SK-N-SH treated with all-trans-retinoic acid at 6 μM for 48 hours (cell line): Measurements from ENCODE around the gene OCA2.

Source experiments
- ATAC-seq: fragments of 200-7000 bp; cut with Tn5 transposase; 3 replicates; pipeline ENCODE4 v1.9.1; 2020; ENCODE audit warnings: mild to moderate bottlenecking, moderate library complexity
- ARNTL ChIP-seq: fragments of 450-650 bp; formaldehyde crosslinking; IDR thresholded peaks from 2 replicates; pipeline ENCODE4 v1.5.0; 2020; ENCODE audit warnings: low read depth, mild to moderate bottlenecking, moderate library complexity, borderline replicate concordance
- BACH2 ChIP-seq: fragments of 250-450 bp; sonication (Bioruptor Pico); IDR thresholded peaks from 2 replicates; pipeline ENCODE4 v1.9.0; 2021; ENCODE audit warnings: mild to moderate bottlenecking, borderline replicate concordance
- CSDC2 ChIP-seq: fragments of 250-450 bp; sonication (Bioruptor Pico); IDR thresholded peaks from 2 replicates; pipeline ENCODE4 v1.5.0; 2020; ENCODE audit warnings: mild to moderate bottlenecking, moderate library complexity
- ESRRG ChIP-seq: fragments of 250-450 bp; sonication (Bioruptor Pico); IDR thresholded peaks from 2 replicates; pipeline ENCODE4 v1.6.1; 2021; ENCODE audit warnings: mild to moderate bottlenecking
- GLIS3 ChIP-seq: fragments of 250-450 bp; sonication (Bioruptor Pico); IDR thresholded peaks from 2 replicates; pipeline ENCODE4 v1.5.0; 2020; ENCODE audit warnings: mild to moderate bottlenecking, moderate library complexity
- ISL1 ChIP-seq: fragments of 250-450 bp; sonication (Bioruptor Pico); IDR thresholded peaks from 2 replicates; pipeline ENCODE4 v2.1.2; 2022; ENCODE audit warnings: mild to moderate bottlenecking, moderate library complexity
- OSR1 ChIP-seq: fragments of 250-450 bp; sonication (Bioruptor Pico); IDR thresholded peaks from 2 replicates; pipeline ENCODE4 v1.8.0; 2022; ENCODE audit warnings: moderate library complexity, mild to moderate bottlenecking, inconsistent platforms
- PPARA ChIP-seq: fragments of 250-450 bp; sonication (Bioruptor Pico); IDR thresholded peaks from 2 replicates; pipeline ENCODE4 v1.5.0; 2020; ENCODE audit warnings: mild to moderate bottlenecking, borderline replicate concordance
- SNAI2 ChIP-seq: fragments of 250-450 bp; sonication (Bioruptor Pico); IDR thresholded peaks from 2 replicates; pipeline ENCODE4 v1.5.0; 2020; ENCODE audit warnings: mild to moderate bottlenecking, moderate library complexity
- TCF4 ChIP-seq: fragments of 250-450 bp; sonication (Bioruptor Pico); IDR thresholded peaks from 2 replicates; pipeline ENCODE4 v1.8.0; 2021; ENCODE audit warnings: mild to moderate bottlenecking, moderate library complexity, borderline replicate concordance
- TOX ChIP-seq: fragments of 250-450 bp; sonication (Bioruptor Pico); IDR thresholded peaks from 2 replicates; pipeline ENCODE4 v1.8.0; 2021; ENCODE audit warnings: mild to moderate bottlenecking, moderate library complexity, borderline replicate concordance
- ZC3H10 ChIP-seq: fragments of 250-450 bp; sonication (Bioruptor Pico); IDR thresholded peaks from 2 replicates; pipeline ENCODE4 v1.5.1; 2021; ENCODE audit warnings: mild to moderate bottlenecking, moderate library complexity
- ZFP3 ChIP-seq: fragments of 250-450 bp; sonication (Bioruptor Pico); IDR thresholded peaks from 2 replicates; pipeline ENCODE4 v1.5.0; 2020; ENCODE audit warnings: mild to moderate bottlenecking, moderate library complexity
- ZFP30 ChIP-seq: fragments of 450-650 bp; formaldehyde crosslinking; IDR thresholded peaks from 2 replicates; pipeline ENCODE4 v1.5.0; 2022; ENCODE audit warnings: mild to moderate bottlenecking, moderate library complexity
- ZNF565 ChIP-seq: fragments of 450-650 bp; formaldehyde crosslinking; conservative IDR thresholded peaks from 2 replicates; pipeline ENCODE4 v1.5.0; 2020; ENCODE audit warnings: low read depth, mild to moderate bottlenecking, moderate library complexity
- ZNF70 ChIP-seq: fragments of 450-650 bp; formaldehyde crosslinking; IDR thresholded peaks from 2 replicates; pipeline ENCODE4 v1.5.0; 2020; ENCODE audit warnings: mild to moderate bottlenecking, moderate library complexity
- ZNF8 ChIP-seq: fragments of 450-650 bp; formaldehyde crosslinking; IDR thresholded peaks from 2 replicates; pipeline ENCODE4 v1.5.0; 2020; ENCODE audit warnings: mild to moderate bottlenecking, moderate library complexity
- TF ChIP-seq, protein P1 (sequence below): fragments of 250-450 bp; sonication (Bioruptor Pico); IDR thresholded peaks from 2 replicates; pipeline ENCODE4 v1.5.1; 2020; ENCODE audit warnings: low read depth, mild to moderate bottlenecking, moderate library complexity
- TF ChIP-seq, protein P2 (sequence below): fragments of 250-450 bp; sonication (Bioruptor Pico); IDR thresholded peaks from 2 replicates; pipeline ENCODE4 v1.5.0; 2020; ENCODE audit warnings: mild to moderate bottlenecking, moderate library complexity
- TF ChIP-seq, protein P3 (sequence below): fragments of 250-450 bp; sonication (Bioruptor Pico); IDR thresholded peaks from 2 replicates; pipeline ENCODE4 v1.5.1; 2021; ENCODE audit warnings: mild to moderate bottlenecking, moderate library complexity
- TF ChIP-seq, protein P4 (sequence below): fragments of 250-450 bp; sonication (Bioruptor Pico); IDR thresholded peaks from 2 replicates; pipeline ENCODE4 v1.8.0; 2021; ENCODE audit warnings: low read depth, mild to moderate bottlenecking, moderate library complexity, borderline replicate concordance

Gene OCA2

DNA sequence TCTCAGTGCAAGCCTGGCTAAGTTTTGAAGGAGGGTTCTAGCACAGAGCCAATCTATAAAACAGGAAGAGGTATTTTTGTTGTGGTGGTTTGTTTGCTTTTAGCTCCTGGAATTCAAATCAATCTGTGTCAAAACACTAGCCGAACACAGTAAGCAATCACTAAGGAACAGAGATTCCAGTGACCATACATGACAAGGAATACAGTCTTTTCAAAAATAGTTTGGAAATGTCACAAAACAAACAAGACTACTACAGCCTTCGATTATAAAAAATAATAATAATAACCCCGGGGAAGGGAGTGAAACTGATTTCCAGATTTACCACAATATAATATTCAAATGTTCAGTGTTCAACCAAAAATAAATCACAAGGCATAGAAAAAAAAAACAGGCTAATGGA lies 166.5 kb downstream of the OCA2 start:
- no peak for TF ChIP-seq TCF4
- TF ChIP-seq, protein P1, sequence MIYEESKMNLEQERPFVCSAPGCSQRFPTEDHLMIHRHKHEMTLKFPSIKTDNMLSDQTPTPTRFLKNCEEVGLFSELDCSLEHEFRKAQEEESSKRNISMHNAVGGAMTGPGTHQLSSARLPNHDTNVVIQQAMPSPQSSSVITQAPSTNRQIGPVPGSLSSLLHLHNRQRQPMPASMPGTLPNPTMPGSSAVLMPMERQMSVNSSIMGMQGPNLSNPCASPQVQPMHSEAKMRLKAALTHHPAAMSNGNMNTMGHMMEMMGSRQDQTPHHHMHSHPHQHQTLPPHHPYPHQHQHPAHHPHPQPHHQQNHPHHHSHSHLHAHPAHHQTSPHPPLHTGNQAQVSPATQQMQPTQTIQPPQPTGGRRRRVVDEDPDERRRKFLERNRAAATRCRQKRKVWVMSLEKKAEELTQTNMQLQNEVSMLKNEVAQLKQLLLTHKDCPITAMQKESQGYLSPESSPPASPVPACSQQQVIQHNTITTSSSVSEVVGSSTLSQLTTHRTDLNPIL (CRISPR knock-in tag), result no peak
- no peak for TF ChIP-seq ZNF8 (CRISPR knock-in tag)
- TF ChIP-seq ZFP30 (CRISPR knock-in tag), result no peak
- no peak for TF ChIP-seq PPARA (CRISPR knock-in tag)
- no peak for TF ChIP-seq ZNF565 (CRISPR knock-in tag)
- TF ChIP-seq SNAI2 (CRISPR knock-in tag), result no peak
- TF ChIP-seq GLIS3, result no peak
- TF ChIP-seq, protein P2, sequence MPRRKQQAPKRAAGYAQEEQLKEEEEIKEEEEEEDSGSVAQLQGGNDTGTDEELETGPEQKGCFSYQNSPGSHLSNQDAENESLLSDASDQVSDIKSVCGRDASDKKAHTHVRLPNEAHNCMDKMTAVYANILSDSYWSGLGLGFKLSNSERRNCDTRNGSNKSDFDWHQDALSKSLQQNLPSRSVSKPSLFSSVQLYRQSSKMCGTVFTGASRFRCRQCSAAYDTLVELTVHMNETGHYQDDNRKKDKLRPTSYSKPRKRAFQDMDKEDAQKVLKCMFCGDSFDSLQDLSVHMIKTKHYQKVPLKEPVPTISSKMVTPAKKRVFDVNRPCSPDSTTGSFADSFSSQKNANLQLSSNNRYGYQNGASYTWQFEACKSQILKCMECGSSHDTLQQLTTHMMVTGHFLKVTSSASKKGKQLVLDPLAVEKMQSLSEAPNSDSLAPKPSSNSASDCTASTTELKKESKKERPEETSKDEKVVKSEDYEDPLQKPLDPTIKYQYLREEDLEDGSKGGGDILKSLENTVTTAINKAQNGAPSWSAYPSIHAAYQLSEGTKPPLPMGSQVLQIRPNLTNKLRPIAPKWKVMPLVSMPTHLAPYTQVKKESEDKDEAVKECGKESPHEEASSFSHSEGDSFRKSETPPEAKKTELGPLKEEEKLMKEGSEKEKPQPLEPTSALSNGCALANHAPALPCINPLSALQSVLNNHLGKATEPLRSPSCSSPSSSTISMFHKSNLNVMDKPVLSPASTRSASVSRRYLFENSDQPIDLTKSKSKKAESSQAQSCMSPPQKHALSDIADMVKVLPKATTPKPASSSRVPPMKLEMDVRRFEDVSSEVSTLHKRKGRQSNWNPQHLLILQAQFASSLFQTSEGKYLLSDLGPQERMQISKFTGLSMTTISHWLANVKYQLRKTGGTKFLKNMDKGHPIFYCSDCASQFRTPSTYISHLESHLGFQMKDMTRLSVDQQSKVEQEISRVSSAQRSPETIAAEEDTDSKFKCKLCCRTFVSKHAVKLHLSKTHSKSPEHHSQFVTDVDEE, result no peak
- no peak for TF ChIP-seq ESRRG (CRISPR knock-in tag)
- no peak for ATAC-seq

DNA sequence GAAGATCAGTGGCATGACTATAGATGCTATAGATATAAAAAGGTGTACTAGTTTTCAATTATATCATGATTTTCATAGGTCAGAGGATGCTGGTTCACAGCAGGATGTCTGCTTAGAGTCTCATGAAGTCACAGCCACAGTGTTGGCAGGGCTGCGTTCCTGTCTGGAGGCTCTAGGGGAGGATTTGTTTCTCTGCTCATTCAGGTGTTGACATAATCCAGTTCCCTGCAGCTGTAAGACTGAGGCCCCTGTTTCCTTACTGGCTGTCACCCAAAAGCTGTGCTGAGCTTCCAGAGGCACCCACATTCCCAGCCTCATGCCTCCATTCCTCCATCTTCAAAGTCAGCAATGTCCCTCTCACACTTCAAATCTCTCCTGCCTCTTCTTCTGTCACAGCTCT lies 170.7 kb downstream of the OCA2 start:
- ATAC-seq, result no peak
- TF ChIP-seq ZNF70, result no peak
- TF ChIP-seq, protein P3, sequence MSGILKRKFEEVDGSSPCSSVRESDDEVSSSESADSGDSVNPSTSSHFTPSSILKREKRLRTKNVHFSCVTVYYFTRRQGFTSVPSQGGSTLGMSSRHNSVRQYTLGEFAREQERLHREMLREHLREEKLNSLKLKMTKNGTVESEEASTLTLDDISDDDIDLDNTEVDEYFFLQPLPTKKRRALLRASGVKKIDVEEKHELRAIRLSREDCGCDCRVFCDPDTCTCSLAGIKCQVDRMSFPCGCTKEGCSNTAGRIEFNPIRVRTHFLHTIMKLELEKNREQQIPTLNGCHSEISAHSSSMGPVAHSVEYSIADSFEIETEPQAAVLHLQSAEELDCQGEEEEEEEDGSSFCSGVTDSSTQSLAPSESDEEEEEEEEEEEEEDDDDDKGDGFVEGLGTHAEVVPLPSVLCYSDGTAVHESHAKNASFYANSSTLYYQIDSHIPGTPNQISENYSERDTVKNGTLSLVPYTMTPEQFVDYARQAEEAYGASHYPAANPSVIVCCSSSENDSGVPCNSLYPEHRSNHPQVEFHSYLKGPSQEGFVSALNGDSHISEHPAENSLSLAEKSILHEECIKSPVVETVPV (CRISPR knock-in tag), result no peak
- TF ChIP-seq ISL1, result no peak
- TF ChIP-seq OSR1 (CRISPR knock-in tag), result no peak
- no peak for TF ChIP-seq TCF4

DNA sequence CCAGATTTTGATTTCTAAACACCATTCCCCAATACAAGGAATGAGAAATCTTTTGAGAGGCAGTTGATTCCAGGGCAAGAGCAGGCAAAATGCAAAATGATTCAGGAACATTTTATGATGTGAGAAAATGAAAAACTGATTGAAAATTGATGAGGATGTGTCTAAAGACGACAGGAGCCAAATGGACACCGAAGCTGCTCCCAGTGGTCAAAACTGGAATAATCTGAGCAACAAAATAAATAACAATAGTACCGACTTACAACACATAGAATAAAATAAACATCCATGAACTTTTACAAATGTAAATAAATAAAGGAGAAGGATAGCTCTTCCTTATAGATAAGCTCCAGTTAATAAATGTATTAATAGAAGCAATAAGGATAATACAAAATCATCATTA lies 186.8 kb downstream of the OCA2 start:
- no peak for ATAC-seq
- TF ChIP-seq TCF4, result no peak
- TF ChIP-seq TOX (CRISPR knock-in tag), result no peak
- no peak for TF ChIP-seq OSR1 (CRISPR knock-in tag)
- TF ChIP-seq ZFP30 (CRISPR knock-in tag), result no peak
- no peak for TF ChIP-seq BACH2 (CRISPR knock-in tag)
- TF ChIP-seq CSDC2, result no peak
- no peak for TF ChIP-seq ZNF565 (CRISPR knock-in tag)
- TF ChIP-seq, protein P4, sequence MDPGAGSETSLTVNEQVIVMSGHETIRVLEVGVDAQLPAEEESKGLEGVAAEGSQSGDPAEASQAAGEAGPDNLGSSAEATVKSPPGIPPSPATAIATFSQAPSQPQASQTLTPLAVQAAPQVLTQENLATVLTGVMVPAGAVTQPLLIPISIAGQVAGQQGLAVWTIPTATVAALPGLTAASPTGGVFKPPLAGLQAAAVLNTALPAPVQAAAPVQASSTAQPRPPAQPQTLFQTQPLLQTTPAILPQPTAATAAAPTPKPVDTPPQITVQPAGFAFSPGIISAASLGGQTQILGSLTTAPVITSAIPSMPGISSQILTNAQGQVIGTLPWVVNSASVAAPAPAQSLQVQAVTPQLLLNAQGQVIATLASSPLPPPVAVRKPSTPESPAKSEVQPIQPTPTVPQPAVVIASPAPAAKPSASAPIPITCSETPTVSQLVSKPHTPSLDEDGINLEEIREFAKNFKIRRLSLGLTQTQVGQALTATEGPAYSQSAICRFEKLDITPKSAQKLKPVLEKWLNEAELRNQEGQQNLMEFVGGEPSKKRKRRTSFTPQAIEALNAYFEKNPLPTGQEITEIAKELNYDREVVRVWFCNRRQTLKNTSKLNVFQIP (CRISPR knock-in tag), result no peak
- no peak for TF ChIP-seq ZNF70
- no peak for TF ChIP-seq ZNF8 (CRISPR knock-in tag)
- TF ChIP-seq ARNTL, result no peak
- no peak for TF ChIP-seq GLIS3

DNA sequence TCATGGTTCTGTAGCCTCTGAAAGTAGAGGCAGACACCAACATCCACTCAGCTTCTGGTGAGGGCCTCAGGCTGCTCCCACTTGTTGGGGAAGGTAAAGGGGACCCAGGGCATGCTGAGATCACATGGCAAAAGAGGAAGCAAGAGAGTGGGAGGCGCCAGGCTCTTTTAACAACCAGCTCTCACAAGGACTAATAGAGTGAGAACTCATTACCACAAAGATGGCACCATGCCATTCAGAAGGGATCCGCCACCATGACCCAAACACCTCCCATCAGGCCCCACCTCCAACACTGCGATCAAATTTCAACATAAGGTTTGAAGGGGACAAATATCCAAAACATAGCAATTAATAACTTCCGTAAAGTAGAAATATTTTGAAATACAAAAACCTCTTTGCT lies 192.3 kb downstream of the OCA2 start:
- TF ChIP-seq BACH2 (CRISPR knock-in tag) (no peak), ZNF8 (CRISPR knock-in tag) (no peak)
- ATAC-seq, result no peak

DNA sequence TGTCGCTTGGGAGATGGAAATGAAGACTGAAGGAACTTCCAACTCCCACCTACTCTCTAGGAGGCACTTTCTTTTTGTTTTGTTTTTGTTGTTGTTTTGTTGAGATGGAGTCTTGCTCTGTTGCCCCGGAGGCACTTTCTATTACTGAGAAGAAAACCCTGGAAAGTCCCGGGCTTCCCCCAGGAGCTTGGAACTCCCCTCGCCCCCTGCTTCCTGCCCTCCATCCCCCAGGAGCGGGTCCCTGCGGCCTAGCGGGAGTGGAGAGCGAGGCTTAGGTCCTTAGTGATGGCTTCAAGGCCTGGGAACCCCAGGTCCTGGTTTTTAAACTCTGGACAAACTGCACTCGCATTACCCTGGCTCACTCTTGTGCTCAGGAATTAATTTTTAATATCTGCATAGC lies 195.7 kb downstream of the OCA2 start:
- no peak for ATAC-seq
- no peak for TF ChIP-seq GLIS3
- TF ChIP-seq, protein P4 (CRISPR knock-in tag), result no peak
- no peak for TF ChIP-seq ZFP3
- TF ChIP-seq TOX (CRISPR knock-in tag), result no peak
- TF ChIP-seq ZNF565 (CRISPR knock-in tag), result no peak
- TF ChIP-seq, protein P1 (CRISPR knock-in tag), result no peak
- no peak for TF ChIP-seq ZC3H10 (CRISPR knock-in tag)
- no peak for TF ChIP-seq TCF4
- no peak for TF ChIP-seq BACH2 (CRISPR knock-in tag)
- TF ChIP-seq, protein P3 (CRISPR knock-in tag), result no peak
- TF ChIP-seq ZNF8 (CRISPR knock-in tag), result no peak
- no peak for TF ChIP-seq ZNF70
